IMR-90 (cell line): ENCODE results near the gene ATP11A.

ENCODE experiments used
- BHLHE40 ChIP-seq: fragments of 150-350 bp; IDR thresholded peaks from 2 replicates; pipeline ENCODE4 v1.6.1; 2016; ENCODE audit warnings: mild to moderate bottlenecking, low read depth, low read length
- CEBPB ChIP-seq: IDR thresholded peaks from 2 replicates; pipeline ENCODE4 v1.6.1; 2012; ENCODE audit warnings: low read depth, low read length, improper control_type of control experiment
- CHD1 ChIP-seq: IDR thresholded peaks from 2 replicates; pipeline ENCODE4 v1.6.1; 2012; ENCODE audit warnings: low read depth, low read length, improper control_type of control experiment
- CTCF ChIP-seq: conservative IDR thresholded peaks from 2 replicates; pipeline ENCODE4 v1.5.1; 2012; ENCODE audit warnings: mild to moderate bottlenecking, low read depth, low read length, improper control_type of control experiment
- FOS ChIP-seq: fragments of 150-350 bp; IDR thresholded peaks from 2 replicates; pipeline ENCODE4 v1.6.1; 2016; ENCODE audit warnings: low read depth, low read length
- MAFK ChIP-seq: IDR thresholded peaks from 2 replicates; pipeline ENCODE4 v1.6.1; 2012; ENCODE audit warnings: low read depth, low read length, improper control_type of control experiment
- POLR2A ChIP-seq: IDR thresholded peaks from 2 replicates; pipeline ENCODE4 v1.6.1; 2012; ENCODE audit warnings: mild to moderate bottlenecking, low read depth, low read length
- RAD21 ChIP-seq: IDR thresholded peaks from 2 replicates; pipeline ENCODE4 v1.6.1; 2012; ENCODE audit warnings: low read length, improper control_type of control experiment
- RCOR1 ChIP-seq: IDR thresholded peaks from 2 replicates; pipeline ENCODE4 v1.6.1; 2012; ENCODE audit warnings: mild to moderate bottlenecking, low read length, improper control_type of control experiment; ENCODE audit not compliant: insufficient replicate concordance
- RFX5 ChIP-seq: IDR thresholded peaks from 2 replicates; pipeline ENCODE4 v1.8.0; 2012; ENCODE audit warnings: low read depth, mild to moderate bottlenecking, low read length, moderate library complexity
- SMC3 ChIP-seq: fragments of 150-350 bp; IDR thresholded peaks from 2 replicates; pipeline ENCODE4 v1.6.1; 2016; ENCODE audit warnings: low read depth, mild to moderate bottlenecking, antibody characterized with exemption, low read length, moderate library complexity
- USF2 ChIP-seq: fragments of 150-350 bp; IDR thresholded peaks from 2 replicates; pipeline ENCODE4 v1.6.1; 2017; ENCODE audit warnings: mild to moderate bottlenecking, antibody characterized with exemption, low read length, low read depth

DNA sequence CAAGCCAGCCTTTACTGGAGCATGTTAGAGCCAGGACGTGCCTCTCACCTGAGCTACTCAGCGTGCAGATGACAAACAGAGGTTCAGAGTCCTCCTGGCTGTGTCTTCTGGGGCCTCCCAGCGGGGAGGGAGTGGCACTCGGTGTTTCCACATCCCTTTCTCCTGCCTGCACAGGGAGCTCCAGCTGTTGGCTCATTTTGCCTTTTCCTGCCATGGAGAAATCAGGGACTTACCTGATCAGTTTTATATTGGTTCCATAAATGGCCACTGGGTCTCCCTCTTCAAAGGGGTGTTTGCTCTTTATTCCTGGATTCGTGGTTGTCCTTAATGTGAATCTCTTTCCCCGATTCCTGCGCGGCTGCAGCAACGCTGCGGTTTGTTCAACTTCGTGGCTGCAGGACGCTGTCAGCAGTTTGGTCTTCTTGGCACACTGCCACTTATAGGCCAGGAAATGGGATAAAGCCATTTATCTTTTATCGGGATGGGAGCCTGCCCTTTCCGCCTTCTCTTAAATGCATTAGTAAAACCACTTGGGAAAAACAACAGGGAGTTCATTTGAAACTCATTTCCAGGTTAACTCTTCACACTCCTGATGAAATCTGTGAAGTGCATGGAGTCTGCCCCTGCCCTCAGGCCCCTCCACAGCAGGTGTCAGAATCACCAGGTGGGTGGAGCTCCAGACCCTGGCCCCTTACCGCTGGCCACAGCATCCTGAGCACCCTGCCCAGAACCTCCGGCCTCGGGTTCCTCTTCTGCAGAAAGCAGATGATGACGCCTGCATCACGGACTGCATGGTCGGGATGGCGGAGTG lies 239.3 kb downstream of the ATP11A start:
- TF ChIP-seq CTCF (no peak), POLR2A (no peak), CEBPB (no peak), USF2 (no peak), RFX5 (no peak), MAFK (no peak; the same call in 1 of the 2 replicates), BHLHE40 (no peak), RAD21 (no peak), SMC3 (no peak), CHD1 (no peak), FOS (no peak), RCOR1 (no peak)
